T-cell (primary cell): ENCODE measurements around the gene RER1. TPM values are rescaled to one million over a fixed set of nuclear protein-coding genes. Genes with fewer than 3 reads are reported as not detected.

Experiments used
- ATAC-seq, 4 experiments: fragments of 200-7000 bp in 3 of 4; fragments of 150-1000 bp in 1 of 4; cut with Tn5 transposase; replicated peaks in 1 of 4; 1 replicate in 3 of 4; 2 replicates in 1 of 4; pipeline ENCODE4 v1.10.0; 2021; ENCODE audit warnings: moderate library complexity in 3 of 4, mild to moderate bottlenecking in 2 of 4, moderate number of reproducible peaks in 1 of 4
- CTCF ChIA-PET, 2 donors: fragments of 300-600 bp; sonication (Branson Sonifier 250); formaldehyde crosslinking; loops; one replicate each; lab custom pipeline; 2022; ENCODE audit warnings: antibody characterized with exemption in 2 of 2; lab: Charles Lee
- POLR2A ChIA-PET, 2 donors: fragments of 300-600 bp; sonication (Branson Sonifier 250); formaldehyde crosslinking; loops; one replicate each; lab custom pipeline; 2022; ENCODE audit warnings: antibody characterized with exemption in 2 of 2; lab: Charles Lee
- DNase-seq, 35 experiments: peaks; one replicate each; pipeline versions ENCODE4 v3.0.0 to v3.0.0-alpha.2; 2013 to 2023
- H3K27ac ChIP-seq: one replicate; pipeline ENCODE4 v1.5.1; 2013; ENCODE audit warnings: low read length
- H3K27me3 ChIP-seq, 2 experiments: replicated peaks in 1 of 2; 1 replicate in 1 of 2; 2 replicates in 1 of 2; pipeline versions ENCODE4 v1.6.1 to v1.7.0; 2013; ENCODE audit warnings: low read length in 1 of 2, mixed read lengths in 1 of 2; ENCODE audit not compliant: control insufficient read depth in 2 of 2, insufficient read depth in 2 of 2; ENCODE audit errors: extremely low read depth in 1 of 2
- H3K36me3 ChIP-seq, 2 donors: 1 replicate in 1 of 2; 2 replicates in 1 of 2; pipeline versions ENCODE4 v1.6.1 to v1.7.0; 2013; ENCODE audit warnings: low read length in 1 of 2; ENCODE audit not compliant: control insufficient read depth in 2 of 2, insufficient read depth in 1 of 2; ENCODE audit errors: extremely low read depth in 1 of 2
- H3K4me1 ChIP-seq, 2 experiments: 1 replicate in 1 of 2; 2 replicates in 1 of 2; pipeline versions ENCODE4 v1.6.1 to v1.7.0; 2013; ENCODE audit warnings: low read length in 2 of 2, mixed read lengths in 1 of 2; ENCODE audit not compliant: insufficient read depth in 2 of 2, control insufficient read depth in 1 of 2; ENCODE audit errors: extremely low read depth in 1 of 2
- H3K4me3 ChIP-seq, 2 donors: 1 replicate in 1 of 2; 2 replicates in 1 of 2; pipeline versions ENCODE4 v1.5.1 to v1.7.0; 2013; ENCODE audit warnings: mild to moderate bottlenecking in 2 of 2, low read length in 1 of 2, moderate library complexity in 1 of 2; ENCODE audit not compliant: control insufficient read depth in 1 of 2; ENCODE audit errors: extremely low read depth in 1 of 2
- H3K9me3 ChIP-seq: 2 replicates; pipeline ENCODE4 v1.7.0; 2013
- H3K27ac Mint-ChIP-seq, 2 donors: one replicate each; pipeline ENCODE4 v1.8.0; 2020 to 2021; ENCODE audit warnings: mild to moderate bottlenecking in 2 of 2, mixed read lengths in 2 of 2
- H3K27me3 Mint-ChIP-seq, 2 donors: one replicate each; pipeline ENCODE4 v1.8.0; 2021 to 2022; ENCODE audit warnings: mixed read lengths in 2 of 2
- H3K36me3 Mint-ChIP-seq: one replicate; pipeline ENCODE4 v1.8.0; 2021; ENCODE audit warnings: mixed read lengths
- H3K4me1 Mint-ChIP-seq, 3 donors: one replicate each; pipeline ENCODE4 v1.8.0; 2020 to 2022; ENCODE audit warnings: mixed read lengths in 3 of 3, mild to moderate bottlenecking in 1 of 3
- H3K4me3 Mint-ChIP-seq, 3 donors: one replicate each; pipeline ENCODE4 v1.8.0; 2020 to 2022; ENCODE audit warnings: mild to moderate bottlenecking in 3 of 3, mixed read lengths in 3 of 3, moderate library complexity in 3 of 3
- H3K9me3 Mint-ChIP-seq, 3 donors: one replicate each; pipeline ENCODE4 v1.8.0; 2020 to 2022; ENCODE audit warnings: mixed read lengths in 3 of 3
- WGBS: methylation state at CpG from one replicate; pipeline ENCODE4 v1.1.5; 2013; ENCODE audit warnings: missing lambda C conversion rate; ENCODE audit not compliant: insufficient coverage; 5-methylcytosine and 5-hydroxymethylcytosine counted together
- total RNA-seq, 35 experiments: library from RNA in 6 of 35; stranded (reverse) in 6 of 35; fragments of 120-200 nt in 1 of 35; gene quantifications; one replicate each; pipeline versions ENCODE4 v1.2.1 to v1.2.4 and lab custom pipeline; 2013 to 2026

RER1 gene
- total RNA-seq, 5 donors from 2014 or later (not counting 1 experiment from before 2014, with no cell fraction given) = 84.3 to 129 (median 125) TPM

GRCh38 chr1:2384941-2385481 is 6.6 kb upstream of the RER1 start:
- no peak overlapping the region for H3K27ac ChIP-seq
- CTCF ChIA-PET = interaction anchor here in 1 of 2 donors (1.2 kb wide), 1 partner anchor 190 kb away, joined by 3 read pairs; the partner anchor contains the start of gene FAAP20

GRCh38 chr1:2385606-2386280 is 5.9 kb upstream of the RER1 start:
- ATAC-seq = no peak
- Mint-ChIP-seq H3K9me3 (no peaks in the 10 kb centered on the region), H3K4me1 (peaks cover 0 to 11% (median 4%) of the 10 kb centered on the region in 3 donors), H3K36me3 (no peaks in the 10 kb centered on the region), H3K27me3 (no peaks in the 10 kb centered on the region), H3K4me3 (no peak overlapping the region), H3K27ac (no peak overlapping the region)
- no peak for DNase-seq
- 93% methylated on average over 17 of the region's 19 CpGs for WGBS
- ChIA-PET POLR2A (interaction anchor here in 1 of 2 donors (0.9 kb wide), 1 partner anchor 66 kb away, joined by 10 read pairs; no protein-coding TSS in a partner anchor), CTCF (no interaction called here)
- H3K36me3 ChIP-seq = peaks cover 0 to 2% of the 10 kb centered on the region in 2 donors
- H3K9me3 ChIP-seq = no peaks in the 10 kb centered on the region
- H3K27me3 ChIP-seq = no peaks in the 10 kb centered on the region
- no peak overlapping the region for H3K4me3 ChIP-seq
- H3K4me1 ChIP-seq = peaks cover 4 to 21% of the 10 kb centered on the region in 2 experiments
- no peak overlapping the region for H3K27ac ChIP-seq

More at GRCh38 chr1:2384941-2385481, 6.6 kb upstream of the RER1 start:
- ATAC-seq (no peak), DNase-seq (no peak)
- POLR2A ChIA-PET = interaction anchor here in 1 of 2 donors (0.9 kb wide), 1 partner anchor 65 kb away, joined by 10 read pairs; no protein-coding TSS in a partner anchor
- Mint-ChIP-seq H3K36me3 (no peaks in the 10 kb centered on the region), H3K27ac (no peak overlapping the region), H3K27me3 (no peaks in the 10 kb centered on the region), H3K4me1 (peaks cover 0 to 5% (median under 1%) of the 10 kb centered on the region in 3 donors), H3K9me3 (no peaks in the 10 kb centered on the region), H3K4me3 (no peak overlapping the region)
- Histone ChIP-seq H3K4me1 (peaks cover 4 to 14% of the 10 kb centered on the region in 2 experiments), H3K36me3 (peaks cover 0 to 2% of the 10 kb centered on the region in 2 donors), H3K9me3 (no peaks in the 10 kb centered on the region), H3K4me3 (no peak overlapping the region), H3K27me3 (no peaks in the 10 kb centered on the region)
- WGBS = 89% methylated on average over 37 of the region's 41 CpGs

GRCh38 chr1:2386636-2387611 is 4.7 kb upstream of the RER1 start:
- DNase-seq = peak in 1 of 35 experiments; percentile 1
- no peaks in the 10 kb centered on the region for H3K27me3 ChIP-seq
- peaks cover 0 to 9% (median 4%) of the 10 kb centered on the region in 3 donors for H3K4me1 Mint-ChIP-seq
- H3K4me1 ChIP-seq = peaks cover 3 to 19% of the 10 kb centered on the region in 2 experiments
- no peaks in the 10 kb centered on the region for H3K27me3 Mint-ChIP-seq
- no peaks in the 10 kb centered on the region for H3K9me3 Mint-ChIP-seq
- no peak overlapping the region for H3K4me3 ChIP-seq
- 96% methylated on average over 19 of the region's 30 CpGs for WGBS
- CTCF ChIA-PET = interaction anchor here in 1 of 2 donors (0.6 kb wide), 1 partner anchor 187 kb away, joined by 9 read pairs; no protein-coding TSS in a partner anchor
- no peak overlapping the region for H3K4me3 Mint-ChIP-seq
- POLR2A ChIA-PET = no interaction called here
- H3K9me3 ChIP-seq = no peaks in the 10 kb centered on the region
- H3K36me3 Mint-ChIP-seq = no peaks in the 10 kb centered on the region
- H3K36me3 ChIP-seq = peaks cover 0 to 2% of the 10 kb centered on the region in 2 donors
- no peak overlapping the region for H3K27ac Mint-ChIP-seq
- ATAC-seq = no peak
- no peak overlapping the region for H3K27ac ChIP-seq

DNA sequence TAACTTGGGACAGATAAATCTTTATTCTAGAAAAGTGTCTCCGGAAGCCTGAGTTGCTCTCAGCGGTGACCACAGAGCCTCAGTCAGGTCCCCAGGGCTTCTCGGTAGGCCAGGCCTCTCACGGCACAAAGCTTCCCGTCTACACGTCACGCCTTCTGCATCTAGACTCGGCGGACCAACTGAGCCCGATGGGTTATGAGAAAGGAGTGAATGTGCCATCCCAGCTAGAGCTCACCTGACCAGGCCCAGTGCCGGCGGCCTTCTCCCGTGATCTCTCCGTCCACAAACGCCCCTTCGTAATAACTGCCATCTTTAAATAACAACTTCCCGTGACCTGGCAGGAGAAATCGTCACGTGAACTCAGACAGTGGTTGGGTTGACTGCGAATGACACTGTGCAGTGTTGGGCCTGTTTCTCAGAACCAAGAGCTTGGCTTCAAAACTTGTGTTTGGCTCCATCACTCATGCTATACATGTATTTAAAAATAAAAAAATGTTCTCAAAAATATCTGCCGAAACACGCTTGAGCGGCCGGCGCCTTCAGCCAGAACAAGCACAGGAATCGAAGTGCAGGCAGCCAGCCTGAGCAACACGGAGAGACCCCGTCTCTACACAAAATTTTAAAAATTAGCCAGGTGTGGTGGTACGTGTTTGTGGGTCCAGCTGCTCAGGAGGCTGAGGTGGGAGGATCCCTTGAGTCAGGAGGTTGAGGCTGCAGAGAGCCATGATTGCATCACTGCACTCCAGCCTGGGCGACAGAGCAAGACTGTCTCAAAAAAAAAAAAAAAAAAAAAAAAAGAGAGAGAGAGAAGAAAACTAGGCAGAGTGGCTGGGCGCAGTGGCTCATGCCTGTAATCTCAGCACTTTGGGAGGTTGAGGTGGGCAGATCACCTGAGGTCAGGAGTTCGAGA is 3.4 kb upstream of the RER1 start:
- POLR2A ChIA-PET = no interaction called here

DNA sequence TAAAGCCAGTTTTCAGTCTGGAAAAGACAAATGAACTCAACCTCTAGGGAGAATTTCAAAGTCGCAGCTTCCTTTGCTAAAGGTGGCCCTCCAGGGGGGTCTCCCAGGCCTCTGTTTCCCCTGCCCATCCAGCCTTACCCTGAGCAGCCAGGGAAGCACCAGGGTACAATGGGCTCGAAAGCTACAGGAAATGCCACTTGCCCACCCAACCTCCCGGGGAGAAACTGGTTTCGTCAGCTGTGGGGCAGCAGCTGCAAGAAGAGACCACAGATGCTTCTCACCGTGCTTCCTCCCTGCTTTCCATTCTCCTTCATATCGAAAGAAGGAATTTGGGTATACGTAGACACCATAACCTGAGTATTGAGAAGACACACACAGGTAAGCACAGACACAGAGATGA is 2.0 kb upstream of the RER1 start:
- ATAC-seq = no peak
- ChIA-PET POLR2A (no interaction called here), CTCF (interaction anchor here in 1 of 2 donors (0.5 kb wide), 1 partner anchor 185 kb away, joined by 3 read pairs; no protein-coding TSS in a partner anchor)
- no peak for DNase-seq
- H3K4me1 Mint-ChIP-seq = peaks cover 25 to 34% (median 29%) of the 10 kb centered on the region in 3 donors
- Histone ChIP-seq H3K4me3 (no peak overlapping the region), H3K27me3 (no peaks in the 10 kb centered on the region), H3K27ac (no peak overlapping the region), H3K36me3 (peaks cover 0 to 18% of the 10 kb centered on the region in 2 donors), H3K9me3 (no peaks in the 10 kb centered on the region), H3K4me1 (peaks cover 11 to 37% of the 10 kb centered on the region in 2 experiments)
- peak overlapping the region; percentile 75 to 84 (median 77) for H3K4me3 Mint-ChIP-seq
- H3K27me3 Mint-ChIP-seq = no peaks in the 10 kb centered on the region
- H3K9me3 Mint-ChIP-seq = no peaks in the 10 kb centered on the region
- WGBS = 75% methylated on average over 5 of the region's 7 CpGs
- no peaks in the 10 kb centered on the region for H3K36me3 Mint-ChIP-seq
- H3K27ac Mint-ChIP-seq = no peak overlapping the region

More for the DNA sequence above, 3.4 kb upstream of the RER1 start:
- no peak for DNase-seq
- no peaks in the 10 kb centered on the region for H3K27me3 Mint-ChIP-seq
- H3K4me1 ChIP-seq = peaks cover 6 to 23% of the 10 kb centered on the region in 2 experiments
- whole genome bisulfite sequencing = 98% methylated on average over 20 of the region's 32 CpGs
- peaks cover 11 to 20% (median 15%) of the 10 kb centered on the region in 3 donors for H3K4me1 Mint-ChIP-seq
- CTCF ChIA-PET = interaction anchor here in 1 of 2 donors (0.9 kb wide), 1 partner anchor 194 kb away, joined by 3 read pairs; the partner anchor contains the start of gene FAAP20
- no peaks in the 10 kb centered on the region for H3K36me3 Mint-ChIP-seq
- H3K9me3 ChIP-seq = no peaks in the 10 kb centered on the region
- H3K4me3 ChIP-seq = no peak overlapping the region
- H3K27ac Mint-ChIP-seq = no peak overlapping the region
- no peaks in the 10 kb centered on the region for H3K9me3 Mint-ChIP-seq
- no peaks in the 10 kb centered on the region for H3K27me3 ChIP-seq
- ATAC-seq = no peak
- H3K27ac ChIP-seq = no peak overlapping the region
- peaks cover 0 to 5% of the 10 kb centered on the region in 2 donors for H3K36me3 ChIP-seq
- no peak overlapping the region for H3K4me3 Mint-ChIP-seq
